ENCODE data around the gene GRIA2.
"Not testable (repeated sequence)": the region's sequence is repeated elsewhere in the genome, so short reads cannot be mapped to it uniquely, and the experiment has no call there.

Gene GRIA2

DNA sequence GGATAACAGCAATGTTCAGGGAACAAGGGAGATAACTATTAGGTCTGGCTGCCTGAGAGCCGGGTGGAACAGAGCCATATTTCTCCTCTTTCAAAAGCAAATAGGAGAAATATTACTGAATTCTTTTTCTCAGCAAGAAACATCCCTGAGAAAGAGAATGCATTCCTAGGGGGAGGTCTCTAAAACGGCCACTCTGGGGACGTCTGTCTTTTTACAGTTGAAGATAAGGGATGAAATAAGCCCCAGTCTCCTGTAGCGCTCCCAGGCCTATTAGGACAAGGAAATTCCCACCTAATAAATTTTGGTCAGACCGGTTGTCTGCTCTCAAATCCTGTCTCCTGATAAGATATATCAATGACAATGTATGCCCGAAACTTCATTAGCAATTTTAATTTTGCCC, 37.6 kb downstream of the GRIA2 start:
- DNase-seq (ENCODE audit: low read depth in 2 of 2): not testable (repeated sequence)

DNA sequence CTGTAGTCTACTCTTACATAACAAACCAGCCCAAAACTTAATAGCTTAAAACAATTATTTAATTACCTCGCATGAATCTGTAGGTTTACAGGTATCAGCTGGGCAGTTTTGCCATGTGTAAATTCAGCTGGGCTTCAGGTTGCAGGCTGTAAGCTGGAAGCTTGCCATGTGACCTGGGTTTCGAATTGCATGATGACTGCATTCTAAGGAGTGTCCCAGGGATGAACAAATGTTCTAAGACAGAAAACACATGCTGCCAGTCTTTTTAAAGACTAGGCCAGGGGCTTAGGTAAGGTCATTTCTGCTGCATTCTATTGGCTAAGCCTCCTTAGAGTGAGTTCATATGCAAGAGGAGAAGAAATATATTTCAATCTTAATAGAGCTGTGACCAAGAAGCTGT, 44.8 kb downstream of the GRIA2 start:
- no peak for DNase-seq (ENCODE audit: low read depth in 2 of 2)

DNA sequence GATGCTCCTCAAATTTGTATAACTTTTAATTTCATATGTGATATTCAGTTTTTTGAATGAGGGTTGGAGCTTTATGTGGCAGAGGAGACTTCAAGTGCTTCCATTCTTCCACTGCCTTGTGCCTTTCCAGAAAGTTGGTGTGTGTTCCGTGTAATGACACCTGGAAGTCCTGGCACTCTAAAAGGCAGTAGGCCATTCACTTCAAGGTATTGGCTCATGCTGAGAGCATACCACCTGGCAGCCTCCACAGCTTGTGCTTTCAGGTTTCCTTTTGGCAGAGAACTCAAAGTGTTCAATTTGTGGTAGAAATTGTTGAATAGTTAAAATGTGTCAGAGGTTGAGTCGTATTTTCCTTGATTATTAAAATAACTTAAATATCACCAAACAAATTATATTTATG, 49.6 kb downstream of the GRIA2 start:
- no peak for DNase-seq (ENCODE audit: low read depth in 2 of 2)

DNA sequence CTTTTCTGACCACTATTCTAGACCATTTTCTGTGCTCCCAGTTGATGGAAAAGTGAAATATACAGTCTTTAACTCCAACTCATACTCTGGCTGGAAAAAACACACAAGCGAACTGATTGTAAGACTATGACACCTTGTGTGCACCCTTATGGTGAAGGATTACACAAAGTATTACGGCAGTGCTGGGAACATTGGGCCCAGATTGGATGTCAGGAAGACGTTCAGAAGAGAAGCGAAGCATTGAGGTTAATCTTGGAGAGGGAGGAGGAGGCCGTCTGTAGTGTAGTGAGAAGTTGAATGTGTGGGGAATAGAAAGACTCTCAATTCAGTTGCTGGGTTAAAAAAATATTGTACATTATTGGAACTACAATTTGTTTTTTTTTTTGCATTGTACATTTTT, 50.0 kb downstream of the GRIA2 start:
- DNase-seq (ENCODE audit: low read depth in 2 of 2): no peak

DNA sequence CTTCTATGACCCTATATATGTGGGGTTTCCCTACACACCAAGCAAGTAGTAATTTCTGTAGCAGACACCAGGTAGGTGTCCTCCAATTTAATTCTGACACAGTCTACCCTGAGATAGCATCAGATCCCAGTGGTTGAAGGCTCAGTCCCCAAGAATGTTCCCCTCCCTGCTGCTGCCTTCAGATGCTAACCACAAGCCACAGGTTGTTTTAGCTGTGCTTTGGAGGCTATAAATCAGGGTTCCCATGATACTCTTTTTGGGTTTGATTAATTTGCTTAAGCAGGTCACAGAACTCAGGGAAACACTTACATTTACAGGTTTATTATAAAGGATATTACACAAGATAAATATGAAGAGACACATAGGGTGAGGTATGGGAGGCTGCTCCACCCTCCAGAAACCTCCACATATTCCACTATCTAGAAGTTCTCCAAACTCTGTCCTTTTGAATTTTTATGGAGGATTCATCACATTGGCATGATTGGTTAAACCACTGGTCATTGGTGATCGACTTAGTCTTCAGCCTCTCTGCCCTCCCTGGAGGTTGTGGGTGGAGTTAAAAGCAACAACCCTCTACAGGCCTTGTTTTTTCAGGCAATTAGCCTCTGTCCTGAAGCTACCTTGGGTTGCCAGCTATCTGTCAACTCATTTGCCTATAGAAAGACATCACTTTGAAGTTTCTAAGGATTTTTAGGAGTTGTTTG, 50.8 kb downstream of the GRIA2 start:
- no peak for DNase-seq (ENCODE audit: low read depth in 2 of 2)

DNA sequence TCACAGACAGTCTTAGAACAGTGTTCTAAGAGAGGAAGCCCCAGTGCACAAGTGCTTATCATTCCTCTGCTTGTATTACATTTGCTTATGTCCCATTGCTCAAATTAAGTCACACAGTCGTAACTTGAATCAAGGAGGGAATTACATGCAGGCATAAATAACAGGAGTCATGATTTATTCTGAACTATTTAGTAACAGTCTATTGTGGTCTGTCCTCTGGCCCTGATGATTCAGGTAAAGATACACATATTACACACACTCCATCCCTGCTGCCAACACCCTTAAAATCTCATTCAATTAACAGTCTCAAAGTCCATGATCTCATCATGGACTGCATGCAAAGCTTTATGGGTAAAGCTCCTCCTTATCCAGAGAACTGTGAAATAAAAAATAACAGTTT, 60.1 kb downstream of the GRIA2 start:
- DNase-seq (ENCODE audit: low read depth in 2 of 2): no peak

DNA sequence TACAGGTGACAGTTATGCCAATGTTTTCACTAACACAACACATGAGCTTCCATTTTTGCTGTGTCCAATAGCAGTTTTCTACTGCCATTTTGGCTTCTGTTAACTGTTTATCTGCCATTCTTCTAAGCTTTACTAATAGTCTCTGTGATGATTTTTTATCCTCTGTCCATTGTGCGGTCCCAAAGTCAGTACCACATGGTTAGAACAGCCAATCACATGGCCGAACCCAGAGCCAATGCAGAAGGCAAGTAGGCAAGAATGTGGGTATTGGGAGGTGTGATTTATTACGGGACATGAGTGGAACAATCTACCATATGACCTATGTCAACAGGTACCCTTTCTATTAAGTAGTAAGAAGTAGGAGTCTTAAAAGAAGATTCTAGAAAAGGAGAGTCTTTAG, 61.5 kb downstream of the GRIA2 start:
- no peak for DNase-seq (ENCODE audit: low read depth in 2 of 2)

DNA sequence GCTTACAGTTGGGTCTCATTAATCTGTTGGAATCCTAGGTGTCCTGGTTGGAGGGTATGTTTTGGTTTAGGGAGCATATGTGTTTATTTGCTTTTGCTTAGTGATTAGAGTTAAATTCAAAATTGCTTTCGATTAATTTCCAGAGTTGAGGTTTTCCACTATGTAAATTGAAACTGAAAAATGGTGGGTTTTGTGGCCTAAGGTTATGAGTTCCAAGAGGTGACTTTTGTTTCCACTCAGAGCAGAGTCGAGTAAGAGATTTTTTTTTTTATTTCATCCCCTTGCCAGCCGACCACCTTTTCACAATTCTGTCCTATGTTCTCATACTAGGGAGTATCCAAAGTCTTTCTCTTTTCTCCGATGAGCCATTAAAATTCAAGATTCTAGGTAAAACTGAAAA, 66.9 kb downstream of the GRIA2 start:
- no peak for DNase-seq (ENCODE audit: low read depth in 2 of 2)

DNA sequence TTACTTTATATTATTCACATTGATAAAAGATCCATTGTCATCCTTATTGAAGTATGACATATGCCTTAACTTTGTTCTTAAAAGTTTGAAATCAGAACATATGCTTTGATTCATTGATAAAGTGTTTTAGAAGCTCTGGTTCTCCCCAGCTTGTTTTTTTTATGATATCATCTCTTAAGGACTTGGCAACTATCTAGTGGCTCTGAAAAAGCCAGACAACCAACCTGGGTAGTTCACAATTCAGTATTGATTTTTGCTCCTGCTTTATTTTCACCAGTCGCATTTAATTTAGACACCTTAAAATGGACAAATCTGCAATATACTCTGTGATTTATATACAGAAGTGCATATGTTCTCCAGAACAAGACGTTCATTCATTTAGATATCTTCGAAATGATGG, 70.1 kb downstream of the GRIA2 start:
- no peak for DNase-seq (ENCODE audit: low read depth in 2 of 2)

DNA sequence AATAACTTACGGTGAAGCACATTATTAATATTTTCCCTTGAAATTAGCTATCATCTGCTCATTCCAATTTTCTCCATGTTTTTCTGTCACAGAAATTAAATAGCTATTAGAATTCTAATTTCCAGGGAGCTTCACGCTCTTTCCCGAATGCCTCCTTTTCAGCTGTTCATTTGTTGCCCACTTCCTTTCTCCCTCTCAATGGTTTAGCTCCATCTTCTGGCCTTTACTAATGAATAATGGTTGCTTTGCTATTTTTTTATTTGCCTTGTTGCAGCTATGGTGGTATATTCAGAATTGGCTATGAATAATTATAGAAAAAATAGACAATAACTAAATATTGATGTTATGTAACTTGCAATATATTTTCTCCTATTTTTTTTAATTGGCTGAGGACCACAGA, 70.5 kb downstream of the GRIA2 start:
- DNase-seq (ENCODE audit: low read depth in 2 of 2): no peak

DNA sequence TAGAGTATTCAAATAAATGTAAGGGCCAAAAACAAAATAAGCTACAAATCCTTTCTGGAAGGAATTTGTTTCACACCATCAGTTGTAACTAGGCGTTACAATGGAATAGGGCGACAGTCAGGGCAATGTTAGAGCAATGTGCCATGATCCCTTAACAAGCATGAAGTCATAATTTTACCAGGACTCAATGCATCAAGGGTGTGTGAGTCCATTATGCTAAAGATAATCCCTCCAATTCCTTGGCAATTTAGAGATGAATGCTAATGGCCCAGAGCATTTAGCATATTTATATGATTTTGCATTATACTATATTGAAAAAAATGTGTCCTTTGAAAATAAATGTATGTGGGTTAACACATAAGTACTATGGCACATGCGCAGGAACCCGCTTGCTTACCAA, 73.1 kb downstream of the GRIA2 start:
- DNase-seq (ENCODE audit: low read depth in 2 of 2): no peak

DNA sequence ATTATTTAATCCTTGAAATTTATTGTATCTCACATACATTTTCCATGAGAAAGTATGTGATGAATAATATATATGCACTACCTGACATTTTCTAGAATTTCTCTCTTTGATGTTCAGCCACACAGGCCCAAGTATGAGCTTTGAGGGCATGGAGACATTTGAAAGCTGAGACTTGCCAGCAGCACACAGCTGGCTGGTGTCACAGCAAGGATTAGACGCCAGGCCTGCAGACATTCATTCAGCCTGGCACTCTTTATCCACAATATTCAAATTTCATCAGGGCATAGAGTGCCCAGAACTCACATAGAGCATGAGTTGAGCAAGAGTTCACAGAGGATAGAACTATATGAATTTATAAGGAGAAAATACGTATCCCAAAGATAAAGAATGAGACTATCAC, 74.0 kb downstream of the GRIA2 start:
- no peak for DNase-seq (ENCODE audit: low read depth in 2 of 2)

DNA sequence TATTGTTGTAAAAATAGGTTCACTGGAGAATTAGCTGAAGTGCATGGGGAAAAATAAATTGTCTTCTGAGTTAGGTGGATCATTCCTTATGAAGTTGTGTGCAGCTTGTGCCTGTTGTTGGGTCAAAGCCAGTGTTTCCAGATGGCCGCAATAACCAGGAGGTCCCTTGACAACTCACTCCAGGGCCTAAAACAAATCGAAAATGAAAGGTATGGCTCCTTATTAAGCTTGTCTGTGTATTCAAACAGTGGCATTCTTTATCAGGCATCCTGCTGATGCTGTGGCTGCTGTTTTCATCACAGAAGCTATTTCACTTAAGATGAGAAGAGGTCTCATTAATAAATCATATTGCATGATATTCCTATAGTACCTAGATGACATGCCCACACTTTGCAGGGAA, 80.2 kb downstream of the GRIA2 start:
- DNase-seq (ENCODE audit: low read depth in 2 of 2): no peak

DNA sequence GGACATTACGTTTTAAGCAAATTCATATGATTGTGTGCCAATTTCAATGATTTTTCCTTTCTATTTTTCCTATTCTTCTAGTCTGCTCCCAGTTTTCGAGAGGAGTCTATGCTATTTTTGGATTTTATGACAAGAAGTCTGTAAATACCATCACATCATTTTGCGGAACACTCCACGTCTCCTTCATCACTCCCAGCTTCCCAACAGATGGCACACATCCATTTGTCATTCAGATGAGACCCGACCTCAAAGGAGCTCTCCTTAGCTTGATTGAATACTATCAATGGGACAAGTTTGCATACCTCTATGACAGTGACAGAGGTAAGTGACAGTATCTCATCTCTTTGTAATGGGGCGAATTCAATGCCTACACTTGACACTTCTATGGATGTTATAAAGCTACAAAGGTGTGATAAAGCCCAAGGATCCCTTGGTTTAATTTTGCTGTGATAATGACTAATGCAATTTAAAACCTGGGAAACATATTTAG, 83.0 kb downstream of the GRIA2 start:
- DNase-seq (ENCODE audit: low read depth in 2 of 2): no peak

DNA sequence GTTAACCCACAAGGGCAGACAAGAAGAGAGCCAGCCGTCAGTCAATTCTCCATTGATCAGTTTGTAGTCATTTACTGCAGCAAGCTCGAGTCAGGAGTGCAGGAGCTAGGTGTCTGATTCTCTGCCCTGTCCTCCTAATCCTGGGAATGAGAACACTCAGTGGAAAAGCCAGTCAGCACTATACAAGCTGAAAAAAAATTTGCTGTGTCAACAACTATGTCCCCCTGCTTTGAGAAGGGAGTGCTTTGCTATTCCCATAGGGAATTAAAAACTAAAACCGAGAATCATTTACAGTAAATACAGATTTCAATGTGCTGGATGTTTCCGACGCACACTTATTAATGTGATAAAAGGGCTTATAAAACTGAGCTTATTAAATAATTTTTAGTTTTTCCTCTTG, 84.2 kb downstream of the GRIA2 start:
- no peak for DNase-seq (ENCODE audit: low read depth in 2 of 2)

DNA sequence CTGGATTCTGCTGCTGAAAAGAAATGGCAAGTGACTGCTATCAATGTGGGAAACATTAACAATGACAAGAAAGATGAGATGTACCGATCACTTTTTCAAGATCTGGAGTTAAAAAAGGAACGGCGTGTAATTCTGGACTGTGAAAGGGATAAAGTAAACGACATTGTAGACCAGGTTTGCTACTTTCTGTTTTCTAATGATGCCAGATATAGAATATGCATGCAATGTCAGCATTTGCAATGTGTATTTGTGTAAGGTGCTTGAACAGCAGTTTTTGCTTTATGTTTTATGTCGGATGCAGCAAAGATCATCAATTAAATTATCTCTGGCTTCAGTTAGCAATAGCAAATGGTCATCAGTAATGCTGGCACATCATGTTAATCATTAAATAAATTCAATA, 92.2 kb downstream of the GRIA2 start:
- no peak for DNase-seq (ENCODE audit: low read depth in 2 of 2)

DNA sequence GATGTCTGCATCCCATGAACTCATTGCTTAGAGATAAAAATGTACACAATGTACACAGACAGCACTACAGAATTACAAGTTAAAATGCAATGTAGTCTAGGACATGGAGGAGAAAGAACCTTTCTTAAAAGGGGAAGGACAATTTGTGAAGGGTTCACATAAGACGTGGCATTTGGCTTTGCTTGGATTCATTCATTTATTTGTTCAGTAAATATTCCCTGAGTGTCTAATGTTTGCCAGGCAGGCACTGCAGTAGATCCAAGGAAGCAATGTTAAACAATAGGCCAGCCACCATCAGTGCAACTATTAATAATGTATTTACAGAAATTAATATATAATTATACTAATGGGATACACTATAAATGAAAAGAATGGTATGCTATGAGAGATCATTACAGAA, 94.4 kb downstream of the GRIA2 start:
- no peak for DNase-seq (ENCODE audit: low read depth in 2 of 2)

DNA sequence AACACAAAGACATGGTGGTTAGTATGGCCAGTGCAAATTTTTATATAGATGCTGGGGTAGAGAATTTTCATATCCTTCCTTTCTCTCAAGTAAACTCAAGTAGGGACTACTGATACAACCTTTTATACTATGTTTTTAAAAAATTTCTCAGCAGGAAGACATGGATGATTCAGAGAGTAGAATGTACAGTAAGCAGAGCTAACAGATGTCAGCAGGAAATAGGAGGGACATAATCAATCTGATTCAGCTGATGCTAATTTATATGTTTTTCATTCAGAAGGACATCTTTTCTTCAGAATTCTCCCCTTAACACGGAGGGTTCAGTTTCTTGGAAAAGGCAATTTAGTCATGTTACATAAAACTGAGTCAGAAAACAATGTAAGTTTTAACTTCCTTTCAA, 95.4 kb downstream of the GRIA2 start:
- no peak for DNase-seq (ENCODE audit: low read depth in 2 of 2)

DNA sequence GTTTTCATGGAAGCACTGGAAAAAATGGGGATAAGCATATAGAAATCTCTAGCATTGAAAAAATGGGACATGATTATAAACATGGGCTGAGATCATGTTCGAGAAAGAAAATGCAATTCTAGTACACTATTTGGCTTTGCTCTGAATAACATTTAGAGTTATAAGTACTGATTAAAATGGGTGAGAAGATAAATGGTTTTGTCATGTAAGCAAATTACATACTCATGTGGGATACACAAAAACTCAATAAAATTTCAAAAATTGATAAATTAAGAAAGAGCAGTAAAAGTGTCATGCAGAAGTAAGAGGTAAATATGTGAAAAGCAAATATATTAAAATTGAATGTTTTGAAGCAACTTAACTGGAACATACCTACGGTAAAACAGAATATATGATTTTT, 99.6 kb downstream of the GRIA2 start:
- no peak for DNase-seq (ENCODE audit: low read depth in 2 of 2)

DNA sequence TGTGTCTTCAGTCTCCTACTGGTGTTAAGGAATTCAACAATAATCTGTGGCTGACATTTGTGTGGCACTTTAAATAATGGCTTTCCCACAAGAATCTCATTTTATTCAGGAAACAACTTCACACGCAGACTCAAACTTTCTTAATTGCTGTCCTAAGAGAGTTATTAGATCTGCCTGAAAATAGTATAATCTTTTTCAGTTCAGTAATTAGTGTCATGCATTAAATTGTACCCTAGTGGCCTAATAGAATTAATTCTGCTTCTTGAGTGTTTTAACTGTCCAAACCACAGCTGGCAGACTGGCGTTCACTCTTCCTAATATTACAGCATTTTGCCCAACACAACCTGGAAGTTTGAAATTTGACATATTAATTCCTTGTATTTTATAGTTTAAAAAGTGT, 107.1 kb downstream of the GRIA2 start:
- DNase-seq (ENCODE audit: low read depth in 2 of 2): no peak

DNA sequence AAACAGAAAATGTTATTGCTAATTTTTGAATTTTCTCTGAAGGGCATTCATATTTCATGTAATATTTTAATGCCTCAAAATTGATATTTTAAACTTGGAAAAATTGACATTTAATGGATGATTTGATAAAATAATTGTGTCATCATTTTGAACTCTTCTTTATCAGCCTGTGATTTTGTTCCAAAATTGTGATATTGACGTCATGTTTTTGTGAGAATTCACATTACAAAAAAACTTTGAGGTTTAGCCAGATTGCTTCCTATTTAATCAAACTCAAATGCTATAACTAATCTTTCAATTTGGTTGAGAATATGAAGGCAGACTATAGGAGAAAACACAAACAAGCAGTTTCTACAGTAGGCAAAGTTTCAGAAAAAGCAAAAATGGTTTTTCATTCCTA, 137.4 kb downstream of the GRIA2 start:
- DNase-seq (ENCODE audit: low read depth in 2 of 2): no peak

DNA sequence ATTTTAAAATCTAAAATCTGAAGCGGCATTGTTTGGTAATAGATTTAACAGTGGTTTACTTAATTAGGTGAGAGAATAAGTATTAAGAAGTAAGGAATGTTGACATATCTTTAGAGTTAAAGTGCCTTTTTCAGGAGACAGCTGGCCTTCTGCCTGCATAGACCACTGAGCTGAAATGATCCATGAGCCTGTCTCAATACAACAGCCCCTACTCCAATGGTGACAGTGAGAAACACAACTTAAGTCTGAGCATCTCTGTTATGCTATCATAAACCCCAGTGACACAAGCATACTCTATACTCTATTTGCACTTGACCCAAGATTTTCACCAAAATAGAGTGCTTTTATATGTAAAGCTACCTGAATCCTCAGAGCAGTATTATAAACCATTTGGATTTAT, 137.9 kb downstream of the GRIA2 start:
- no peak for DNase-seq (ENCODE audit: low read depth in 2 of 2)

DNA sequence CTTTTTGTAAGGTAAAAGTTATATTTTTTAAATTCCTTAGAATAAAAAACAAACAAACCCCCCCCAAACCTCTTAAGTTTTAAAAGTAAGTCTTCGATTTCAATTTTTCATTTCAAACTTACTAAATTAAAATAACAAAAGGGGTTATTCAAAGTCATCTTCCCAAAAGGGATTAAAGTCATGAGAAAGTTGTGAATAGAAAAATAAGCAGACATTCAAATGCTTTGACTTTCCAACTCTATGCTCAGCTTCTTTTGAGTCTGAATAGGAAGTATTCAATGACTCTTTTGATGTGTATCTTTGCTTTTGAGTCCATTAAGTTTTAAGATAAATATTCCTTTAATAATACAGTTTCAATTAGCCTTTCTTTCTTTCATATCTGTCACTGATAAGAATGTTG, 138.3 kb downstream of the GRIA2 start:
- no peak for DNase-seq (ENCODE audit: low read depth in 2 of 2)

DNA sequence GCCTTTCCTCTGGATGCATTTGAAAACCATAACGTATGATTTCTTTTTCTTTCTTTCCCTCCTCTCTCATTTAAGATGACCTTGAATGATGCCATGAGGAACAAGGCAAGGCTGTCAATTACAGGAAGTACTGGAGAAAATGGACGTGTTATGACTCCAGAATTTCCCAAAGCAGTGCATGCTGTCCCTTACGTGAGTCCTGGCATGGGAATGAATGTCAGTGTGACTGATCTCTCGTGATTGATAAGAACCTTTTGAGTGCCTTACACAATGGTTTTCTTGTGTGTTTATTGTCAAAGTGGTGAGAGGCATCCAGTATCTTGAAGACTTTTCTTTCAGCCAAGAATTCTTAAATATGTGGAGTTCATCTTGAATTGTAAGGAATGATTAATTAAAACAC, 142.8 kb downstream of the GRIA2 start:
- no peak for DNase-seq (ENCODE audit: low read depth in 2 of 2)

All from activated CD8-positive, alpha-beta memory T cell treated with anti-CD3 and anti-CD28 coated beads for 4 hours (primary cell).